GM23338 (cell line): ENCODE results near the gene PTPRQ. TPM values are rescaled to one million over a fixed set of nuclear protein-coding genes. Genes with fewer than 3 reads are reported as not detected.

ENCODE experiments used
- ATAC-seq: fragments of 200-7000 bp; cut with Tn5 transposase; 3 replicates; pipeline ENCODE4 v1.9.1; 2020
- DNase-seq: peaks from one replicate; pipeline ENCODE4 v3.0.0-alpha.2; 2015; ENCODE audit warnings: low spot score
- H2AFZ ChIP-seq: fragments of 200-600 bp; sonication (generic); 2 replicates; pipeline ENCODE4 v1.8.0; 2016; ENCODE audit warnings: antibody characterized with exemption, mild to moderate bottlenecking, moderate library complexity
- H3F3A ChIP-seq: fragments of 200-600 bp; sonication (generic); replicated peaks from 2 replicates; pipeline ENCODE4 v1.8.0; 2017; ENCODE audit warnings: antibody characterized with exemption, mixed run types, low read depth
- H3K27ac ChIP-seq: fragments of 200-600 bp; sonication (generic); 2 replicates; pipeline ENCODE4 v1.6.1; 2016; ENCODE audit warnings: low read depth
- H3K27me3 ChIP-seq: fragments of 200-600 bp; sonication (generic); 2 replicates; pipeline ENCODE4 v1.8.0; 2016; ENCODE audit warnings: mild to moderate bottlenecking, mixed run types, moderate library complexity; ENCODE audit not compliant: insufficient read depth
- H3K36me3 ChIP-seq: fragments of 200-600 bp; sonication (generic); 2 replicates; pipeline ENCODE4 v1.8.0; 2016; ENCODE audit warnings: mild to moderate bottlenecking; ENCODE audit not compliant: insufficient read depth
- H3K4me1 ChIP-seq: fragments of 200-600 bp; sonication (generic); 2 replicates; pipeline ENCODE4 v1.8.0; 2016; ENCODE audit warnings: mild to moderate bottlenecking, moderate library complexity; ENCODE audit not compliant: insufficient read depth
- H3K4me2 ChIP-seq: fragments of 200-600 bp; sonication (generic); 2 replicates; pipeline ENCODE4 v1.7.1; 2017; ENCODE audit warnings: mixed run types
- H3K4me3 ChIP-seq: fragments of 200-600 bp; sonication (generic); 2 replicates; pipeline ENCODE4 v1.6.1; 2016; ENCODE audit warnings: mixed run types
- H3K79me2 ChIP-seq: fragments of 200-600 bp; sonication (generic); replicated peaks from 2 replicates; pipeline ENCODE4 v1.8.0; 2017; ENCODE audit warnings: mild to moderate bottlenecking; ENCODE audit not compliant: insufficient read depth
- H3K9me2 ChIP-seq: fragments of 200-600 bp; sonication (generic); 2 replicates; pipeline ENCODE4 v1.8.0; 2017; ENCODE audit not compliant: insufficient read depth
- H4K20me1 ChIP-seq: fragments of 200-600 bp; sonication (generic); replicated peaks from 2 replicates; pipeline ENCODE4 v1.8.0; 2017; ENCODE audit warnings: mild to moderate bottlenecking; ENCODE audit not compliant: insufficient read depth
- H3K27ac Mint-ChIP-seq: 2 replicates; pipeline ENCODE4 v1.8.0; 2020; ENCODE audit warnings: inconsistent platforms, mild to moderate bottlenecking, moderate library complexity, mixed read lengths
- H3K27me3 Mint-ChIP-seq: 3 replicates; pipeline ENCODE4 v1.8.0; 2022; ENCODE audit warnings: low read depth, mild to moderate bottlenecking, moderate library complexity, mixed read lengths, inconsistent platforms; ENCODE audit not compliant: insufficient read depth, poor library complexity
- H3K36me3 Mint-ChIP-seq: 3 replicates; pipeline ENCODE4 v1.8.0; 2021; ENCODE audit warnings: low read depth, mild to moderate bottlenecking, inconsistent platforms, moderate library complexity, mixed read lengths
- H3K4me1 Mint-ChIP-seq: 3 replicates; pipeline ENCODE4 v1.8.0; 2020; ENCODE audit warnings: mild to moderate bottlenecking, inconsistent platforms, mixed read lengths
- H3K4me3 Mint-ChIP-seq: 3 replicates; pipeline ENCODE4 v1.8.0; 2021; ENCODE audit warnings: moderate library complexity, mild to moderate bottlenecking, inconsistent platforms, mixed read lengths
- H3K9me3 Mint-ChIP-seq: 3 replicates; pipeline ENCODE4 v1.8.0; 2020; ENCODE audit warnings: moderate library complexity, mild to moderate bottlenecking, inconsistent platforms, mixed read lengths
- CREB1 ChIP-seq: fragments of 250-450 bp; sonication (Bioruptor Pico); IDR thresholded peaks from 2 replicates; pipeline ENCODE4 v1.5.0; 2020; ENCODE audit warnings: low read depth, mild to moderate bottlenecking, moderate library complexity
- EZH2 ChIP-seq: fragments of 200-600 bp; sonication (generic); IDR thresholded peaks from one replicate; pipeline ENCODE4 v1.8.0; 2017; ENCODE audit warnings: antibody characterized with exemption, mild to moderate bottlenecking, low read depth; ENCODE audit not compliant: unreplicated experiment
- EZH2phosphoT487 ChIP-seq: fragments of 200-600 bp; sonication (generic); IDR thresholded peaks from one replicate; pipeline ENCODE4 v1.8.1; 2018; ENCODE audit warnings: antibody characterized with exemption; ENCODE audit not compliant: unreplicated experiment
- JUNB ChIP-seq: IDR thresholded peaks from one replicate; pipeline ENCODE4 v1.6.1; 2016; ENCODE audit warnings: antibody characterized with exemption; ENCODE audit not compliant: unreplicated experiment
- NANOG ChIP-seq: IDR thresholded peaks from 2 replicates; pipeline ENCODE4 v1.6.1; 2016; ENCODE audit warnings: antibody characterized with exemption, borderline replicate concordance
- STAT1 ChIP-seq: IDR thresholded peaks from one replicate; pipeline ENCODE4 v1.6.1; 2016; ENCODE audit warnings: antibody characterized with exemption; ENCODE audit not compliant: unreplicated experiment
- ZNF114 ChIP-seq: fragments of 250-450 bp; sonication (Bioruptor Pico); IDR thresholded peaks from 2 replicates; pipeline ENCODE4 v1.5.0; 2020; ENCODE audit warnings: mild to moderate bottlenecking, moderate library complexity
- polyA plus RNA-seq: library from polyadenylated mRNA; unstranded; fragments of >200 nt; fragmentation: Nextera tagmentation; extraction: Ambion mirVana; gene quantifications from 2 replicates; pipeline ENCODE4 v1.2.1, GENCODE V29; 2016
- total RNA-seq: library from RNA; depleted of rRNA; stranded (reverse); fragments of >200 nt; shearing (Covaris generic); gene quantifications from 2 replicates; pipeline ENCODE4 v1.2.3, GENCODE V29; 2014
- TF ChIP-seq, protein P1 (sequence below), 2 experiments: fragments of 200-600 bp in 1 of 2; sonication (generic) in 1 of 2; conservative IDR thresholded peaks; 2 replicates each; pipeline versions ENCODE4 v1.5.1 to v1.6.1; 2016 to 2017; ENCODE audit warnings: antibody characterized with exemption in 2 of 2, low read depth in 2 of 2, mild to moderate bottlenecking in 2 of 2, moderate library complexity in 1 of 2
- TF ChIP-seq, protein P2 (sequence below): IDR thresholded peaks from 2 replicates; pipeline ENCODE4 v1.6.1; 2016; ENCODE audit warnings: antibody characterized with exemption
- TF ChIP-seq, protein P3 (sequence below): fragments of 250-450 bp; sonication (Bioruptor Pico); IDR thresholded peaks from 2 replicates; pipeline ENCODE4 v1.5.0; 2020; ENCODE audit warnings: mild to moderate bottlenecking, moderate library complexity

The PTPRQ gene
- total and polyA plus RNA-seq, 2 experiments from 2014 or later = not detected

DNA sequence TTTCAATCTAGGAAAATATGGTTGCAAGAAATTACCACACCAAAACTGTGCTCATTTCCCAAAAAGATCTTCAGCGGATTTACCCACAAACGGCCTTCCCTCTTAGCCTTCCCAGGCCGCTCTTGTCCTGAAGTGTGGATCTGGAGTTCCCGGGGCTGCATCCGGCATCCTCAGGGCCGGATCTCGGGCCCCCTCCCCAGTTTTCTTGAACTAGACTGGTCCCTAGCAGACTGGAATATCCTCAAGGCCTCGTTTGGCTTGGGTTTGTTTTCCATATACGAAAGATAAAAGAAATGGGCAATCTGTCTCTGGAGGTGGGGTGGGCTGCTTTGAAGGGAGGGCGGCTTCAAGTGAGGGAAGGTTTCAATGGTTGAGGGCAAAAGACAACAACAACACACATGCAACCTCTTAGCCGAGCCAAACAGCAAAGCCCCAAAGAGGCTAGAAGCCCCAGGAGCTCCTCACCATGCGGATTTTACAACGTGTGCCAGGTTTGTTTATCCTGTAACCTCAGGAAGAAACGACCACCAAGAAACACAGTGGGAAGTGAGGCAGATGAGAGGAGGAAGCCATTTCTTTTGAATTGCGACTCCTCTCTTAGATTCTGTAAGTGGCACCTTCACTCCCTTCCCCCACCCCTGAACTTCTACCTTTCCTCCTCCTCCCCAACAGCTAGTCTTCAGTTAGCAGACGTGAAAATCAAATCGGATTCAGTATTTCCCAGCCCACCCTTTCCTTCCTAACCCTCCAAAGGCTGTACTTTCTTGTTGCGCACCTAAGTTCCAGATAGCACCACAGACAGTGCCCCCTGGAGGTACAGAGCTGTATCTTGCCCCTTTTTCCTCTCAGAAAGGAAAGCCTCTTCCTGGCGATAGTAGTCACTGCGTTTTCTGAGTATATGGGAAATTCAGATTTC, 266.0 kb downstream of the PTPRQ start:
- Mint-ChIP-seq H3K27me3 (peaks cover 84% of the 10 kb centered on the region), H3K9me3 (no peaks in the 10 kb centered on the region), H3K4me3 (peak overlapping the region; percentile 75), H3K27ac (no peak overlapping the region), H3K36me3 (no peaks in the 10 kb centered on the region), H3K4me1 (peaks cover 61% of the 10 kb centered on the region)
- H3K79me2 ChIP-seq = no peaks in the 10 kb centered on the region
- peaks cover 9% of the 10 kb centered on the region; the same call in 1 of the 2 replicates for H4K20me1 ChIP-seq
- H3K9me2 ChIP-seq = no peaks in the 10 kb centered on the region
- peaks cover 12% of the 10 kb centered on the region; the same call in 1 of the 2 replicates for H3F3A ChIP-seq
- H3K4me1 ChIP-seq = peaks cover 70% of the 10 kb centered on the region
- peak overlapping the region; percentile 90 for H3K4me2 ChIP-seq
- TF ChIP-seq, protein P1, sequence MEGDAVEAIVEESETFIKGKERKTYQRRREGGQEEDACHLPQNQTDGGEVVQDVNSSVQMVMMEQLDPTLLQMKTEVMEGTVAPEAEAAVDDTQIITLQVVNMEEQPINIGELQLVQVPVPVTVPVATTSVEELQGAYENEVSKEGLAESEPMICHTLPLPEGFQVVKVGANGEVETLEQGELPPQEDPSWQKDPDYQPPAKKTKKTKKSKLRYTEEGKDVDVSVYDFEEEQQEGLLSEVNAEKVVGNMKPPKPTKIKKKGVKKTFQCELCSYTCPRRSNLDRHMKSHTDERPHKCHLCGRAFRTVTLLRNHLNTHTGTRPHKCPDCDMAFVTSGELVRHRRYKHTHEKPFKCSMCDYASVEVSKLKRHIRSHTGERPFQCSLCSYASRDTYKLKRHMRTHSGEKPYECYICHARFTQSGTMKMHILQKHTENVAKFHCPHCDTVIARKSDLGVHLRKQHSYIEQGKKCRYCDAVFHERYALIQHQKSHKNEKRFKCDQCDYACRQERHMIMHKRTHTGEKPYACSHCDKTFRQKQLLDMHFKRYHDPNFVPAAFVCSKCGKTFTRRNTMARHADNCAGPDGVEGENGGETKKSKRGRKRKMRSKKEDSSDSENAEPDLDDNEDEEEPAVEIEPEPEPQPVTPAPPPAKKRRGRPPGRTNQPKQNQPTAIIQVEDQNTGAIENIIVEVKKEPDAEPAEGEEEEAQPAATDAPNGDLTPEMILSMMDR (conservative IDR thresholded peaks at IDR 0.05; ENCODE audit: low read depth in 2 of 2) = peak; percentile 88 to 99
- TF ChIP-seq EZH2 (peak; percentile 48), NANOG (no peak)
- ATAC-seq (peak; percentile 33), DNase-seq (peak; percentile 87)
- peaks cover 100% of the 10 kb centered on the region for H3K27me3 ChIP-seq
- no peak overlapping the region for H3K27ac ChIP-seq
- no peaks in the 10 kb centered on the region for H3K36me3 ChIP-seq
- peak overlapping the region; percentile 3; the same call in 1 of the 2 replicates for H2AFZ ChIP-seq
- H3K4me3 ChIP-seq = peak overlapping the region; percentile 50

DNA sequence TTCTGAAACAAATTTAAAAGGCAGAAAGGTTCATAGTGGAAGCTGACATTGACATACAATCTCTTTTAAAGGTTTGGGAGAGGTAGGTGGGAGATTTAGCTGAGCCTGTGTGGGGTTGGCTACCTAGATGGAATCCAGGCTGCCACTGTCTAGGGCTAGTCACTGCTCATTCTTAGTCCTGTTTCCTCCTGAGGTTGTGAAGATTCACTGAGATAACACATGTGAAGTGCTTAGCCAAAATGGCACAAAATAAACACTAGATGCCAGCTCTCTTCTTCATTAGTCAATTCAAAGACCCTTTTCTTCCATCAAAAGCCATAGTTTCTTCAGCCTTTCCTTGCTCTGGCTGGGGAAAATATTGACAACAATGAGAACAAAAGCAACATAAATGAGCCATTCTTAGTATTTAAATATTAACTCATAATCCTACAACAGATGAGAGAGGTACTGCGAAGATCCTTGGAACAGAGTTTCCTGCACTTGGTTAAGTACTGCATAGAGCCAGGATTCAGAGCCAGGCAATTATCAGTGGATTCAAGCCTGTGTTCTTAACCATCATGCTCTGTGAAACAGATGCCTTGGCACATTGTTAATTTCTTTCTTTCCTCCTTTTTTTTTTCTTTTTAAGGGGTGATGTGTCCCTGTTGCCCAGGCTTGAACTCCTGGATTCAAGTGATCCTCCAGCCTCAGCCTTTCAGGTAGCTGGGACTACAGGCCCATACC, 266.9 kb downstream of the PTPRQ start:
- Histone ChIP-seq H4K20me1 (peaks cover 9% of the 10 kb centered on the region; the same call in 1 of the 2 replicates), H3K9me2 (no peaks in the 10 kb centered on the region), H3K4me1 (peaks cover 78% of the 10 kb centered on the region), H3K79me2 (no peaks in the 10 kb centered on the region), H3K4me3 (peak overlapping the region; percentile 50), H3K4me2 (peak overlapping the region; percentile 90), H2AFZ (no peak overlapping the region), H3K27ac (no peak overlapping the region), H3K27me3 (peaks cover 100% of the 10 kb centered on the region), H3K36me3 (no peaks in the 10 kb centered on the region), H3F3A (peaks cover 12% of the 10 kb centered on the region; the same call in 1 of the 2 replicates)
- peaks cover 69% of the 10 kb centered on the region for H3K4me1 Mint-ChIP-seq
- ATAC-seq (peak; percentile 3; the same call in 2 of the 3 replicates), DNase-seq (no peak)
- no peak overlapping the region for H3K27ac Mint-ChIP-seq
- H3K9me3 Mint-ChIP-seq = no peaks in the 10 kb centered on the region
- peak overlapping the region; percentile 75; the same call in 2 of the 3 replicates for H3K4me3 Mint-ChIP-seq
- peaks cover 80% of the 10 kb centered on the region for H3K27me3 Mint-ChIP-seq
- H3K36me3 Mint-ChIP-seq = no peaks in the 10 kb centered on the region
- TF ChIP-seq EZH2phosphoT487 = no peak
- no peak for TF ChIP-seq CREB1 (CRISPR knock-in tag)
- TF ChIP-seq JUNB = no peak
- TF ChIP-seq, protein P2, sequence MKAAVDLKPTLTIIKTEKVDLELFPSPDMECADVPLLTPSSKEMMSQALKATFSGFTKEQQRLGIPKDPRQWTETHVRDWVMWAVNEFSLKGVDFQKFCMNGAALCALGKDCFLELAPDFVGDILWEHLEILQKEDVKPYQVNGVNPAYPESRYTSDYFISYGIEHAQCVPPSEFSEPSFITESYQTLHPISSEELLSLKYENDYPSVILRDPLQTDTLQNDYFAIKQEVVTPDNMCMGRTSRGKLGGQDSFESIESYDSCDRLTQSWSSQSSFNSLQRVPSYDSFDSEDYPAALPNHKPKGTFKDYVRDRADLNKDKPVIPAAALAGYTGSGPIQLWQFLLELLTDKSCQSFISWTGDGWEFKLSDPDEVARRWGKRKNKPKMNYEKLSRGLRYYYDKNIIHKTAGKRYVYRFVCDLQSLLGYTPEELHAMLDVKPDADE = no peak
- TF ChIP-seq EZH2 = no peak
- TF ChIP-seq, protein P3, sequence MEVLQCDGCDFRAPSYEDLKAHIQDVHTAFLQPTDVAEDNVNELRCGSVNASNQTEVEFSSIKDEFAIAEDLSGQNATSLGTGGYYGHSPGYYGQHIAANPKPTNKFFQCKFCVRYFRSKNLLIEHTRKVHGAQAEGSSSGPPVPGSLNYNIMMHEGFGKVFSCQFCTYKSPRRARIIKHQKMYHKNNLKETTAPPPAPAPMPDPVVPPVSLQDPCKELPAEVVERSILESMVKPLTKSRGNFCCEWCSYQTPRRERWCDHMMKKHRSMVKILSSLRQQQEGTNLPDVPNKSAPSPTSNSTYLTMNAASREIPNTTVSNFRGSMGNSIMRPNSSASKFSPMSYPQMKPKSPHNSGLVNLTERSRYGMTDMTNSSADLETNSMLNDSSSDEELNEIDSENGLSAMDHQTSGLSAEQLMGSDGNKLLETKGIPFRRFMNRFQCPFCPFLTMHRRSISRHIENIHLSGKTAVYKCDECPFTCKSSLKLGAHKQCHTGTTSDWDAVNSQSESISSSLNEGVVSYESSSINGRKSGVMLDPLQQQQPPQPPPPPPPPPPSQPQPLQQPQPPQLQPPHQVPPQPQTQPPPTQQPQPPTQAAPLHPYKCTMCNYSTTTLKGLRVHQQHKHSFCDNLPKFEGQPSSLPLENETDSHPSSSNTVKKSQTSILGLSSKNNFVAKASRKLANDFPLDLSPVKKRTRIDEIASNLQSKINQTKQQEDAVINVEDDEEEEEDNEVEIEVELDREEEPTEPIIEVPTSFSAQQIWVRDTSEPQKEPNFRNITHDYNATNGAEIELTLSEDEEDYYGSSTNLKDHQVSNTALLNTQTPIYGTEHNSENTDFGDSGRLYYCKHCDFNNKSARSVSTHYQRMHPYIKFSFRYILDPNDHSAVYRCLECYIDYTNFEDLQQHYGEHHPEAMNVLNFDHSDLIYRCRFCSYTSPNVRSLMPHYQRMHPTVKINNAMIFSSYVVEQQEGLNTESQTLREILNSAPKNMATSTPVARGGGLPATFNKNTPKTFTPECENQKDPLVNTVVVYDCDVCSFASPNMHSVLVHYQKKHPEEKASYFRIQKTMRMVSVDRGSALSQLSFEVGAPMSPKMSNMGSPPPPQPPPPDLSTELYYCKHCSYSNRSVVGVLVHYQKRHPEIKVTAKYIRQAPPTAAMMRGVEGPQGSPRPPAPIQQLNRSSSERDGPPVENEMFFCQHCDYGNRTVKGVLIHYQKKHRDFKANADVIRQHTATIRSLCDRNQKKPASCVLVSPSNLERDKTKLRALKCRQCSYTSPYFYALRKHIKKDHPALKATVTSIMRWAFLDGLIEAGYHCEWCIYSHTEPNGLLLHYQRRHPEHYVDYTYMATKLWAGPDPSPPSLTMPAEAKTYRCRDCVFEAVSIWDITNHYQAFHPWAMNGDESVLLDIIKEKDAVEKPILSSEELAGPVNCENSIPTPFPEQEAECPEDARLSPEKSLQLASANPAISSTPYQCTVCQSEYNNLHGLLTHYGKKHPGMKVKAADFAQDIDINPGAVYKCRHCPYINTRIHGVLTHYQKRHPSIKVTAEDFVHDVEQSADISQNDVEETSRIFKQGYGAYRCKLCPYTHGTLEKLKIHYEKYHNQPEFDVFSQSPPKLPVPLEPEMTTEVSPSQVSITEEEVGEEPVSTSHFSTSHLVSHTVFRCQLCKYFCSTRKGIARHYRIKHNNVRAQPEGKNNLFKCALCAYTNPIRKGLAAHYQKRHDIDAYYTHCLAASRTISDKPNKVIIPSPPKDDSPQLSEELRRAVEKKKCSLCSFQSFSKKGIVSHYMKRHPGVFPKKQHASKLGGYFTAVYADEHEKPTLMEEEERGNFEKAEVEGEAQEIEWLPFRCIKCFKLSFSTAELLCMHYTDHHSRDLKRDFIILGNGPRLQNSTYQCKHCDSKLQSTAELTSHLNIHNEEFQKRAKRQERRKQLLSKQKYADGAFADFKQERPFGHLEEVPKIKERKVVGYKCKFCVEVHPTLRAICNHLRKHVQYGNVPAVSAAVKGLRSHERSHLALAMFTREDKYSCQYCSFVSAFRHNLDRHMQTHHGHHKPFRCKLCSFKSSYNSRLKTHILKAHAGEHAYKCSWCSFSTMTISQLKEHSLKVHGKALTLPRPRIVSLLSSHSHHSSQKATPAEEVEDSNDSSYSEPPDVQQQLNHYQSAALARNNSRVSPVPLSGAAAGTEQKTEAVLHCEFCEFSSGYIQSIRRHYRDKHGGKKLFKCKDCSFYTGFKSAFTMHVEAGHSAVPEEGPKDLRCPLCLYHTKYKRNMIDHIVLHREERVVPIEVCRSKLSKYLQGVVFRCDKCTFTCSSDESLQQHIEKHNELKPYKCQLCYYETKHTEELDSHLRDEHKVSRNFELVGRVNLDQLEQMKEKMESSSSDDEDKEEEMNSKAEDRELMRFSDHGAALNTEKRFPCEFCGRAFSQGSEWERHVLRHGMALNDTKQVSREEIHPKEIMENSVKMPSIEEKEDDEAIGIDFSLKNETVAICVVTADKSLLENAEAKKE = no peak
- TF ChIP-seq STAT1 = no peak
- TF ChIP-seq NANOG = no peak
- TF ChIP-seq ZNF114 (CRISPR knock-in tag) = no peak
